K562 (cell line): ENCODE data around the gene SNX19. TPM values are rescaled to one million over a fixed set of nuclear protein-coding genes. Genes with fewer than 3 reads are reported as not detected.

ENCODE experiments used
- ATAC-seq: fragments of 200-7000 bp; cut with Tn5 transposase; 3 replicates; pipeline ENCODE4 v1.9.1; 2020; ENCODE audit warnings: moderate library complexity
- BruUV-seq: library from RNA; stranded (reverse); fragments of 400-500 nt; replicated peaks from 2 replicates; lab custom pipeline; 2021; lab: Mats Ljungman, UMichigan
- CTCF ChIA-PET: fragments of 300-600 bp; formaldehyde crosslinking; extraction: SDS; loops from one replicate; lab custom pipeline; 2021; ENCODE audit warnings: low intra/inter-chr PET ratio; lab: Yijun Ruan, JAX
- POLR2A ChIA-PET: fragments of 300-600, 350-650 bp; sonication (Branson Sonifier 250); formaldehyde crosslinking; extraction: SDS; loops from one replicate; lab custom pipeline; 2021; ENCODE audit warnings: antibody characterized with exemption, inconsistent platforms; lab: Yijun Ruan, JAX
- DNase-seq, 4 experiments: peaks; one replicate each; pipeline versions ENCODE4 v3.0.0 to v3.0.0-alpha.2; 2011 to 2018; ENCODE audit warnings: low spot score in 3 of 4, mixed read lengths in 3 of 4; ENCODE audit errors: extremely low read depth in 1 of 4
- FAIRE-seq: peaks from 2 replicates; lab custom pipeline; 2011; peaks lifted over from hg19 to GRCh38; lab: Jason Lieb, UNC
- H2AFZ ChIP-seq: 2 replicates; pipeline ENCODE4 v1.6.0; 2011; ENCODE audit warnings: low read depth, low read length, control low read depth, inconsistent platforms
- H3K27ac ChIP-seq: fragments of 200-600 bp; 3 replicates; pipeline ENCODE4 v1.8.0; 2011; ENCODE audit warnings: low read depth, mild to moderate bottlenecking, control low read depth, inconsistent platforms, low read length, moderate library complexity, mixed read lengths; ENCODE audit errors: extremely low read depth
- H3K27me3 ChIP-seq, 2 experiments: fragments of 300-600 bp in 1 of 2; 2 replicates in 1 of 2; 3 replicates in 1 of 2; pipeline versions ENCODE4 v1.6.0 to v1.8.0; 2011; ENCODE audit warnings: inconsistent platforms in 2 of 2, low read length in 2 of 2, mild to moderate bottlenecking in 1 of 2, mixed read lengths in 1 of 2, moderate library complexity in 1 of 2; ENCODE audit not compliant: control insufficient read depth in 2 of 2, insufficient read depth in 2 of 2
- H3K36me3 ChIP-seq: fragments of 300-600 bp; 3 replicates; pipeline ENCODE4 v1.8.0; 2011; ENCODE audit warnings: mild to moderate bottlenecking, low read length, inconsistent platforms; ENCODE audit not compliant: control insufficient read depth, insufficient read depth
- H3K4me1 ChIP-seq, 2 experiments: fragments of 200-600 bp in 1 of 2; replicated peaks in 1 of 2; 2 replicates in 1 of 2; 3 replicates in 1 of 2; pipeline versions ENCODE4 v1.5.1 to v1.8.0; 2011; ENCODE audit warnings: inconsistent platforms in 2 of 2, low read length in 2 of 2, mild to moderate bottlenecking in 1 of 2, mixed read lengths in 1 of 2, moderate library complexity in 1 of 2; ENCODE audit not compliant: control insufficient read depth in 2 of 2, insufficient read depth in 2 of 2
- H3K4me2 ChIP-seq: 2 replicates; pipeline ENCODE4 v1.6.1; 2011; ENCODE audit warnings: low read length, control low read depth, inconsistent platforms, mixed read lengths; ENCODE audit not compliant: insufficient read depth
- H3K4me3 ChIP-seq: fragments of 200-600 bp; sonication (generic), shearing (Covaris generic); 2 replicates; pipeline ENCODE4 v1.5.1; 2016; ENCODE audit warnings: control low read depth, inconsistent platforms
- H3K79me2 ChIP-seq: fragments of 200-600 bp; 3 replicates; pipeline ENCODE4 v1.8.0; 2011; ENCODE audit warnings: low read length, inconsistent platforms; ENCODE audit not compliant: control insufficient read depth, insufficient read depth
- H3K9ac ChIP-seq, 2 experiments: 2 replicates each; pipeline versions ENCODE4 v1.6.0 to v1.6.1; 2011; ENCODE audit warnings: low read depth in 2 of 2, low read length in 2 of 2, control low read depth in 1 of 2, inconsistent platforms in 1 of 2, mild to moderate bottlenecking in 1 of 2, mixed read lengths in 1 of 2; ENCODE audit not compliant: insufficient read depth in 1 of 2
- H3K9me1 ChIP-seq: one replicate; pipeline ENCODE4 v1.6.0; 2011; ENCODE audit warnings: inconsistent platforms, mild to moderate bottlenecking, low read length, moderate library complexity; ENCODE audit not compliant: control insufficient read depth, insufficient read depth
- H3K9me3 ChIP-seq: replicated peaks from 2 replicates; pipeline ENCODE4 v1.5.1; 2011; ENCODE audit warnings: low read depth, low read length, inconsistent platforms; ENCODE audit not compliant: control insufficient read depth, insufficient read depth
- H4K20me1 ChIP-seq: replicated peaks from 2 replicates; pipeline ENCODE4 v1.6.1; 2011; ENCODE audit warnings: low read length, inconsistent platforms, mixed read lengths; ENCODE audit not compliant: control insufficient read depth, insufficient read depth
- ATF7 ChIP-seq: fragments of 450-650 bp; IDR thresholded peaks from 2 replicates; pipeline ENCODE4 v1.7.1; 2014; ENCODE audit warnings: mild to moderate bottlenecking, moderate library complexity
- HDAC1 ChIP-seq, 2 experiments: fragments of 450-650 bp; IDR thresholded peaks; 2 replicates each; pipeline ENCODE4 v1.6.1; 2016 to 2017; ENCODE audit warnings: inconsistent platforms in 1 of 2, mild to moderate bottlenecking in 1 of 2, moderate library complexity in 1 of 2
- KLF13 ChIP-seq: fragments of 450-650 bp; IDR thresholded peaks from 2 replicates; pipeline ENCODE4 v1.6.1; 2016; ENCODE audit warnings: missing genetic modification characterization, low read depth, mild to moderate bottlenecking, missing compliant biosample characterization, moderate library complexity, borderline replicate concordance
- RBM22 ChIP-seq: fragments of 200-400 bp; formaldehyde crosslinking; IDR thresholded peaks from 2 replicates; pipeline ENCODE4 v1.6.1; 2018; ENCODE audit warnings: low read length, low read depth; ENCODE audit not compliant: poor library complexity, severe bottlenecking
- STAT5B ChIP-seq: fragments of 250-450 bp; sonication (Bioruptor Pico); IDR thresholded peaks from 2 replicates; pipeline ENCODE4 v1.8.0; 2021; ENCODE audit warnings: mild to moderate bottlenecking, inconsistent platforms
- XRCC5 ChIP-seq: fragments of 200-400 bp; formaldehyde crosslinking; IDR thresholded peaks from 2 replicates; pipeline ENCODE4 v1.6.1; 2017; ENCODE audit warnings: low read depth, mild to moderate bottlenecking, low read length
- ZNF3 ChIP-seq: fragments of 250-450 bp; sonication (Bioruptor Pico); IDR thresholded peaks from 2 replicates; pipeline ENCODE4 v1.5.0; 2021; ENCODE audit warnings: mild to moderate bottlenecking, moderate library complexity
- ZNF324 ChIP-seq: fragments of 250-450 bp; sonication (Bioruptor Pico); IDR thresholded peaks from 2 replicates; pipeline ENCODE4 v1.4.0; 2020; ENCODE audit warnings: mild to moderate bottlenecking
- WGBS: fragments of 100-300 bp; shearing (Covaris generic); methylation state at CpG from one replicate; pipeline ENCODE4 v1.1.6; 2016; ENCODE audit warnings: low coverage, mixed read lengths; ENCODE audit not compliant: insufficient coverage; ENCODE audit errors: missing lambda C conversion rate; 5-methylcytosine and 5-hydroxymethylcytosine counted together
- in situ Hi-C: fragments of 300-500 bp; cut with MboI; formaldehyde crosslinking; loops from 4 replicates; pipeline ENCODE4 v1.15.0; 2018; ENCODE audit warnings: inconsistent platforms, mixed read lengths
- intact Hi-C: fragments of 100-400 bp; cut with micrococcal nuclease; formaldehyde crosslinking; loops from 2 replicates; pipeline ENCODE4 v1.14.2; 2022
- polyA plus RNA-seq, 8 experiments: library from polyadenylated mRNA; depleted of rRNA in 4 of 8; stranded (reverse) in 5 of 8; unstranded in 3 of 8; fragments of >200 nt; fragmentation: Nextera tagmentation in 2 of 8; fragmentation: Illumina TruSeq in 1 of 8; extraction: Ambion mirVana in 2 of 8; extraction: Trizol in 1 of 8; gene quantifications; 2 replicates each; pipeline versions ENCODE4 v1.2.1 to v1.2.3, GENCODE V29; 2011 to 2014; ENCODE audit warnings: inconsistent platforms in 1 of 8, missing spikeins in 1 of 8
- total RNA-seq, 7 experiments: library from RNA; depleted of rRNA in 6 of 7; stranded (reverse); fragments of >200 nt in 6 of 7; fragmentation: Illumina TruSeq in 2 of 7; extraction: Trizol in 2 of 7; gene quantifications; 2 replicates each; pipeline versions ENCODE4 v1.2.1 to v1.2.3, GENCODE V29; 2011 to 2021; ENCODE audit warnings: low replicate concordance in 1 of 7
- TF ChIP-seq, protein P1 (sequence below): fragments of 450-650 bp; conservative IDR thresholded peaks from 2 replicates; pipeline ENCODE4 v1.6.1; 2016; ENCODE audit warnings: missing genetic modification characterization, low read depth, mild to moderate bottlenecking, control low read depth, missing compliant biosample characterization
- TF ChIP-seq, protein P2 (sequence below): fragments of 450-650 bp; formaldehyde crosslinking; IDR thresholded peaks from 2 replicates; pipeline ENCODE4 v1.4.0; 2020; ENCODE audit warnings: mild to moderate bottlenecking, moderate library complexity

The SNX19 gene
- total and polyA plus RNA-seq, 9 of the 15 experiments (the other 6 are each of a cell fraction or from before 2014, with no cell fraction given) = 2.2 to 31.3 (median 19.6) TPM

DNA sequence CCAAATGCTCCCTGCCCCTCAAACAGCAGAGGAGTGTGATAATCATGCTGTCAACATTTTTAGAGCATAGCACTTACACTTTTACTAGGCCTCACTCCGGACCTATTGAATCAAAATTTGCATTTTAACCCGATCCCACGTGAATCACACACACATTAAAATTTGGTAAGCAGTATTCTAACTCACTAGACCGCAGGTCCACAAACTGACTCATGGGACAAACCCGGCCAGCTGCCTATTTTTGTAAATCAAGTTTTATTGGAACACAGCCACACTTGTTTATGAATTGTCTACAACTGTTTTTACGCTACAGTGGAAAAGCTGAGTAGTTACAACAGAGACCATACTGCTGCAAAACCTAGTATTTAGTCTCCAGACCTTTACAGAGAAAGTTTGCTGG lies 43.3 kb downstream of the SNX19 start (continued):
- no peak for TF ChIP-seq XRCC5
- TF ChIP-seq, protein P1, sequence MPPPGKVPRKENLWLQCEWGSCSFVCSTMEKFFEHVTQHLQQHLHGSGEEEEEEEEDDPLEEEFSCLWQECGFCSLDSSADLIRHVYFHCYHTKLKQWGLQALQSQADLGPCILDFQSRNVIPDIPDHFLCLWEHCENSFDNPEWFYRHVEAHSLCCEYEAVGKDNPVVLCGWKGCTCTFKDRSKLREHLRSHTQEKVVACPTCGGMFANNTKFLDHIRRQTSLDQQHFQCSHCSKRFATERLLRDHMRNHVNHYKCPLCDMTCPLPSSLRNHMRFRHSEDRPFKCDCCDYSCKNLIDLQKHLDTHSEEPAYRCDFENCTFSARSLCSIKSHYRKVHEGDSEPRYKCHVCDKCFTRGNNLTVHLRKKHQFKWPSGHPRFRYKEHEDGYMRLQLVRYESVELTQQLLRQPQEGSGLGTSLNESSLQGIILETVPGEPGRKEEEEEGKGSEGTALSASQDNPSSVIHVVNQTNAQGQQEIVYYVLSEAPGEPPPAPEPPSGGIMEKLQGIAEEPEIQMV (tag) = no peak

DNA sequence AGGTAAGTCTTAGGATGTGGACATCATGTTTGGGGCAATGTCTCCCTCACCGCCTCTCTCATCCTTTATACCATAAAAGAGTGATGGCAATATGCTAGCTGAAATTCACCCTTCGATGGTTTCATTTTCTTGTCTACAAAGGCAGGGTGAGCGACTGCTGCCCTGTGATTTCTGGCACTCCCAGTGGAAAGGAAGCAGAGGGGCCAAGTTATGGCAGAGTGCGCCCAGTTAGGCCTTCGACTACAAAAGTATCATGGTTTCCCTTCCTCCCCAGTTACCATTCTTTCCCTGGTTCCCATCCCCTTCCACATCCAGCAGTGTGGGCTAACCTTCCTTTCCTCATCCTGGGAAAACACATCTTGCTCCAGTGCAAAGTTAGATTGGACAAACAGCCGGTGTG lies 43.8 kb downstream of the SNX19 start:
- H3K27ac ChIP-seq = no peak overlapping the region
- no peak overlapping the region for H3K4me3 ChIP-seq
- no peaks in the 10 kb centered on the region for H3K79me2 ChIP-seq
- H3K9ac ChIP-seq = no peak overlapping the region
- FAIRE-seq = no peak
- H3K9me1 ChIP-seq = no peaks in the 10 kb centered on the region
- in situ Hi-C loops = no loop called here
- no peaks in the 10 kb centered on the region for H3K27me3 ChIP-seq
- 79% methylated on average over 6 of the region's 6 CpGs for WGBS
- no peak overlapping the region for H3K4me2 ChIP-seq
- TF ChIP-seq HDAC1 (IDR thresholded peaks at IDR 0.05) = no peak
- no peak for TF ChIP-seq ATF7
- TF ChIP-seq STAT5B (CRISPR knock-in tag) = no peak
- no peak for TF ChIP-seq ZNF324 (CRISPR knock-in tag)
- no peak for TF ChIP-seq KLF13
- no peak for TF ChIP-seq RBM22
- TF ChIP-seq ZNF3 (CRISPR knock-in tag) = no peak
- TF ChIP-seq, protein P2, sequence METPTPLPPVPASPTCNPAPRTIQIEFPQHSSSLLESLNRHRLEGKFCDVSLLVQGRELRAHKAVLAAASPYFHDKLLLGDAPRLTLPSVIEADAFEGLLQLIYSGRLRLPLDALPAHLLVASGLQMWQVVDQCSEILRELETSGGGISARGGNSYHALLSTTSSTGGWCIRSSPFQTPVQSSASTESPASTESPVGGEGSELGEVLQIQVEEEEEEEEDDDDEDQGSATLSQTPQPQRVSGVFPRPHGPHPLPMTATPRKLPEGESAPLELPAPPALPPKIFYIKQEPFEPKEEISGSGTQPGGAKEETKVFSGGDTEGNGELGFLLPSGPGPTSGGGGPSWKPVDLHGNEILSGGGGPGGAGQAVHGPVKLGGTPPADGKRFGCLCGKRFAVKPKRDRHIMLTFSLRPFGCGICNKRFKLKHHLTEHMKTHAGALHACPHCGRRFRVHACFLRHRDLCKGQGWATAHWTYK (CRISPR knock-in tag) = no peak
- TF ChIP-seq, all 486 proteins: peak for 0
- BruUV-seq = no TSS peak
- intact Hi-C loops = no loop called here
- H4K20me1 ChIP-seq = no peaks in the 10 kb centered on the region
- ChIA-PET CTCF (no interaction called here), POLR2A (no interaction called here)
- ATAC-seq (no peak), DNase-seq (no peak)
- no peaks in the 10 kb centered on the region for H3K4me1 ChIP-seq
- no peak overlapping the region for H2AFZ ChIP-seq
- H3K36me3 ChIP-seq = peaks cover 38% of the 10 kb centered on the region; the same call in 2 of the 3 replicates
- H3K9me3 ChIP-seq = no peaks in the 10 kb centered on the region
